Inflammatory macrophage treated with lipopolysaccharide for 4 hours (primary cell): ENCODE results near the gene TRAF1.
"Not testable (repeated sequence)": the region's sequence is repeated elsewhere in the genome, so short reads cannot be mapped to it uniquely, and the experiment has no call there.

ENCODE experiments used
- DNase-seq: peaks from one replicate; pipeline ENCODE4 v3.0.0-alpha.2; 2020

The TRAF1 gene

GRCh38 chr9:120926397-120926928 is at the start of gene TRAF1:
Gene TRAF1 (minus strand): TSS chr9:120926796. CDS start chr9:120926075, 721 bp downstream.
- DNase-seq = peak; percentile 92

- no peak for DNase-seq
Observed at GRCh38 chr9:120974921-120975320, 48.3 kb upstream of the TRAF1 start.

- no peak for DNase-seq
Observed at GRCh38 chr9:120974181-120974580, 47.6 kb upstream of the TRAF1 start.

- DNase-seq = no peak
Observed at GRCh38 chr9:120971938-120972337, 45.3 kb upstream of the TRAF1 start.

GRCh38 chr9:120971471-120971870 is 44.9 kb upstream of the TRAF1 start:
- DNase-seq = not testable (repeated sequence)

- no peak for DNase-seq
Observed at GRCh38 chr9:120970244-120970643, 43.6 kb upstream of the TRAF1 start.

- no peak for DNase-seq
Observed at GRCh38 chr9:120966013-120966369, 39.4 kb upstream of the TRAF1 start.

- no peak for DNase-seq
Observed at GRCh38 chr9:120965344-120966012, 38.9 kb upstream of the TRAF1 start.

GRCh38 chr9:120961936-120962335 is 35.3 kb upstream of the TRAF1 start:
- no peak for DNase-seq

- no peak for DNase-seq
Observed at GRCh38 chr9:120960001-120960400, 33.4 kb upstream of the TRAF1 start.

GRCh38 chr9:120956862-120957261 is 30.3 kb upstream of the TRAF1 start:
- DNase-seq = no peak

GRCh38 chr9:120951960-120952618 is 25.5 kb upstream of the TRAF1 start:
- no peak for DNase-seq

GRCh38 chr9:120950421-120951388 is 24.1 kb upstream of the TRAF1 start:
- no peak for DNase-seq

GRCh38 chr9:120949290-120949689 is 22.7 kb upstream of the TRAF1 start:
- DNase-seq = no peak

GRCh38 chr9:120948824-120949223 is 22.2 kb upstream of the TRAF1 start:
- DNase-seq = no peak

- DNase-seq = no peak
Observed at GRCh38 chr9:120947222-120947621, 20.6 kb upstream of the TRAF1 start.

GRCh38 chr9:120946259-120946658 is 19.7 kb upstream of the TRAF1 start:
- DNase-seq = no peak

- no peak for DNase-seq
Observed at GRCh38 chr9:120944948-120945347, 18.4 kb upstream of the TRAF1 start.

- peak; percentile 79 for DNase-seq
Observed at GRCh38 chr9:120944434-120944843, 17.8 kb upstream of the TRAF1 start.

- no peak for DNase-seq
Observed at GRCh38 chr9:120942186-120943001, 15.8 kb upstream of the TRAF1 start.

- no peak for DNase-seq
Observed at GRCh38 chr9:120941046-120941770, 14.6 kb upstream of the TRAF1 start.

- no peak for DNase-seq
Observed at GRCh38 chr9:120940573-120940972, 14.0 kb upstream of the TRAF1 start.
